ENCODE data around the gene SIRT2.
A peak's percentile ranks its signal among the peaks of the same experiment; 100 is the strongest.

SIRT2 gene

DNA sequence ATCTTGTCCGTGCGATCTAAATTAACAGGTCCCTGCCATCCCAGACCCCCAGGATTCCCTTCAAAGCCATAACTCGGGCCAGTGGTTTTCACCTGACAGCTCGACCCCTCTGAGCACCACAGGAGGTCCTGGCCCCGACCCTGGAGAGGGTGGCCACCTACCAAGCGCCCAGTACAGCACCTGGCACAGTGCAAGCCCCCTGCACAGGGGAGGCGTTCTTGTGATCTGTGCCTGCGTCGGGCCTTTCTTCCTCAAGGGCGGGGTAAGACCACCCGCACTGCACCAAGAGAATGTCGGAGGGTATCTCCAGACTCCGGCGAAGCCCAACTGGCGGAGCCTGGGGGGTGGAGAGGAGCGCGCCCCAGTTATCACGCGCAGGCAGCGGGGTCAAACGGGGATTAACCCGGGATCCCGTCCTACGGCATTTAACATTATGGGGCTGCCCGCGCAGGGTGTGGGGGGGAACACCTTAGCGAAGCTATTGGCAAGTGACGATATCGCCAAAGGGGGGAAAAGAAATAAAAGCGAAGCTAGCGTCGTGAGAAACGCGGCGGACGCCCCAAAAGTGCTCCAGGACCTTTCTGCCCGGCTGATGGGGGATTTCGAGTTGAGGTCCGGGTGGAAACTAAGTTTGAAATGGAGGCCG, 48.3 kb downstream of the SIRT2 start (continued):
- TF ChIP-seq, protein P1, sequence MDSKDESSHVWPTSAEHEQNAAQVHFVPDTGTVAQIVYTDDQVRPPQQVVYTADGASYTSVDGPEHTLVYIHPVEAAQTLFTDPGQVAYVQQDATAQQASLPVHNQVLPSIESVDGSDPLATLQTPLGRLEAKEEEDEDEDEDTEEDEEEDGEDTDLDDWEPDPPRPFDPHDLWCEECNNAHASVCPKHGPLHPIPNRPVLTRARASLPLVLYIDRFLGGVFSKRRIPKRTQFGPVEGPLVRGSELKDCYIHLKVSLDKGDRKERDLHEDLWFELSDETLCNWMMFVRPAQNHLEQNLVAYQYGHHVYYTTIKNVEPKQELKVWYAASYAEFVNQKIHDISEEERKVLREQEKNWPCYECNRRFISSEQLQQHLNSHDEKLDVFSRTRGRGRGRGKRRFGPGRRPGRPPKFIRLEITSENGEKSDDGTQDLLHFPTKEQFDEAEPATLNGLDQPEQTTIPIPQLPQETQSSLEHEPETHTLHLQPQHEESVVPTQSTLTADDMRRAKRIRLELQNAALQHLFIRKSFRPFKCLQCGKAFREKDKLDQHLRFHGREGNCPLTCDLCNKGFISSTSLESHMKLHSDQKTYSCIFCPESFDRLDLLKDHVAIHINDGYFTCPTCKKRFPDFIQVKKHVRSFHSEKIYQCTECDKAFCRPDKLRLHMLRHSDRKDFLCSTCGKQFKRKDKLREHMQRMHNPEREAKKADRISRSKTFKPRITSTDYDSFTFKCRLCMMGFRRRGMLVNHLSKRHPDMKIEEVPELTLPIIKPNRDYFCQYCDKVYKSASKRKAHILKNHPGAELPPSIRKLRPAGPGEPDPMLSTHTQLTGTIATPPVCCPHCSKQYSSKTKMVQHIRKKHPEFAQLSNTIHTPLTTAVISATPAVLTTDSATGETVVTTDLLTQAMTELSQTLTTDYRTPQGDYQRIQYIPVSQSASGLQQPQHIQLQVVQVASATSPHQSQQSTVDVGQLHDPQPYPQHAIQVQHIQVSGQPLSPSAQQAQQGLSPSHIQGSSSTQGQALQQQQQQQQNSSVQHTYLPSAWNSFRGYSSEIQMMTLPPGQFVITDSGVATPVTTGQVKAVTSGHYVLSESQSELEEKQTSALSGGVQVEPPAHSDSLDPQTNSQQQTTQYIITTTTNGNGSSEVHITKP (tag by site-specific recombination; IDR thresholded peaks at IDR 0.05): peak; percentile 75
- TF ChIP-seq ZNF670 (tag by site-specific recombination; IDR thresholded peaks at IDR 0.05; ENCODE audit: low read depth) (no peak), SP7 (tag by site-specific recombination; IDR thresholded peaks at IDR 0.05) (peak; percentile 10; the same call in 1 of the 2 replicates), ZBTB11 (tag by site-specific recombination; conservative IDR thresholded peaks at IDR 0.05; ENCODE audit: low read depth) (0 out of 2 replicates have a peak, but pooled peaks have one; percentile 16), ZBTB44 (tag by site-specific recombination; IDR thresholded peaks at IDR 0.05) (no peak; the same call in 1 of the 2 replicates), ZNF335 (tag by site-specific recombination; conservative IDR thresholded peaks at IDR 0.05) (peak; percentile 98), RBAK (tag by site-specific recombination; IDR thresholded peaks at IDR 0.05) (peak; percentile 14; the same call in 1 of the 2 replicates), FEZF1 (tag by site-specific recombination; IDR thresholded peaks at IDR 0.05) (0 out of 2 replicates have a peak, but pooled peaks have one; percentile 24), TCF7L2 (IDR thresholded peaks at IDR 0.05; ENCODE audit: borderline replicate concordance, low read depth, low read length) (no peak), ZNF610 (tag by site-specific recombination; IDR thresholded peaks at IDR 0.05; ENCODE audit: borderline replicate concordance) (no peak), ZNF518A (tag by site-specific recombination; conservative IDR thresholded peaks at IDR 0.05; ENCODE audit: low read depth) (no peak; the same call in 1 of the 2 replicates), ZBTB1 (tag by site-specific recombination; IDR thresholded peaks at IDR 0.05) (no peak), IKZF3 (tag by site-specific recombination; IDR thresholded peaks at IDR 0.05) (peak; percentile 28; the same call in 1 of the 2 replicates), ZIC2 (tag by site-specific recombination; IDR thresholded peaks at IDR 0.05) (peak; percentile 97), ZNF645 (tag by site-specific recombination; IDR thresholded peaks at IDR 0.05) (peak; percentile 44; the same call in 1 of the 2 replicates), ZNF707 (tag by site-specific recombination; IDR thresholded peaks at IDR 0.05) (no peak), ZNF501 (tag by site-specific recombination; IDR thresholded peaks at IDR 0.05) (no peak; the same call in 1 of the 2 replicates), ZNF701 (tag by site-specific recombination; IDR thresholded peaks at IDR 0.05) (0 out of 2 replicates have a peak, but pooled peaks have one; percentile 12)
- TF ChIP-seq, protein P2, sequence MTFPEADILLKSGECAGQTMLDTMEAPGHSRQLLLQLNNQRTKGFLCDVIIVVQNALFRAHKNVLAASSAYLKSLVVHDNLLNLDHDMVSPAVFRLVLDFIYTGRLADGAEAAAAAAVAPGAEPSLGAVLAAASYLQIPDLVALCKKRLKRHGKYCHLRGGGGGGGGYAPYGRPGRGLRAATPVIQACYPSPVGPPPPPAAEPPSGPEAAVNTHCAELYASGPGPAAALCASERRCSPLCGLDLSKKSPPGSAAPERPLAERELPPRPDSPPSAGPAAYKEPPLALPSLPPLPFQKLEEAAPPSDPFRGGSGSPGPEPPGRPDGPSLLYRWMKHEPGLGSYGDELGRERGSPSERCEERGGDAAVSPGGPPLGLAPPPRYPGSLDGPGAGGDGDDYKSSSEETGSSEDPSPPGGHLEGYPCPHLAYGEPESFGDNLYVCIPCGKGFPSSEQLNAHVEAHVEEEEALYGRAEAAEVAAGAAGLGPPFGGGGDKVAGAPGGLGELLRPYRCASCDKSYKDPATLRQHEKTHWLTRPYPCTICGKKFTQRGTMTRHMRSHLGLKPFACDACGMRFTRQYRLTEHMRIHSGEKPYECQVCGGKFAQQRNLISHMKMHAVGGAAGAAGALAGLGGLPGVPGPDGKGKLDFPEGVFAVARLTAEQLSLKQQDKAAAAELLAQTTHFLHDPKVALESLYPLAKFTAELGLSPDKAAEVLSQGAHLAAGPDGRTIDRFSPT (tag by site-specific recombination; IDR thresholded peaks at IDR 0.05): peak; percentile 96
- TF ChIP-seq, protein P3, sequence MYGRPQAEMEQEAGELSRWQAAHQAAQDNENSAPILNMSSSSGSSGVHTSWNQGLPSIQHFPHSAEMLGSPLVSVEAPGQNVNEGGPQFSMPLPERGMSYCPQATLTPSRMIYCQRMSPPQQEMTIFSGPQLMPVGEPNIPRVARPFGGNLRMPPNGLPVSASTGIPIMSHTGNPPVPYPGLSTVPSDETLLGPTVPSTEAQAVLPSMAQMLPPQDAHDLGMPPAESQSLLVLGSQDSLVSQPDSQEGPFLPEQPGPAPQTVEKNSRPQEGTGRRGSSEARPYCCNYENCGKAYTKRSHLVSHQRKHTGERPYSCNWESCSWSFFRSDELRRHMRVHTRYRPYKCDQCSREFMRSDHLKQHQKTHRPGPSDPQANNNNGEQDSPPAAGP (tag by site-specific recombination; IDR thresholded peaks at IDR 0.05): no peak
